Nephron progenitor cell (in vitro differentiated cells): ENCODE data around the gene GPS1.

Experiments used
- DNase-seq: peaks from one replicate; pipeline ENCODE4 v3.0.0; 2021
- H3K27ac Mint-ChIP-seq: 2 replicates; pipeline ENCODE4 v1.8.0; 2021; ENCODE audit warnings: mild to moderate bottlenecking, moderate library complexity, mixed read lengths
- H3K27me3 Mint-ChIP-seq: 2 replicates; pipeline ENCODE4 v1.8.0; 2021; ENCODE audit warnings: mild to moderate bottlenecking, low read depth, mixed read lengths; ENCODE audit not compliant: poor library complexity
- H3K36me3 Mint-ChIP-seq: 2 replicates; pipeline ENCODE4 v1.8.0; 2021; ENCODE audit warnings: low read depth, mixed read lengths
- H3K4me1 Mint-ChIP-seq: 2 replicates; pipeline ENCODE4 v1.8.0; 2021; ENCODE audit warnings: mixed read lengths
- H3K4me3 Mint-ChIP-seq: 2 replicates; pipeline ENCODE4 v1.8.0; 2021; ENCODE audit warnings: mild to moderate bottlenecking, moderate library complexity, mixed read lengths
- H3K9me3 Mint-ChIP-seq: 2 replicates; pipeline ENCODE4 v1.8.0; 2021; ENCODE audit warnings: mild to moderate bottlenecking, moderate library complexity, mixed read lengths
- CTCF ChIP-seq: fragments of 200-600 bp; sonication (generic); IDR thresholded peaks from 2 replicates; pipeline ENCODE4 v1.5.0; 2021; ENCODE audit warnings: antibody characterized with exemption

The GPS1 gene

GRCh38 chr17:82048571-82048971, 3.1 kb upstream of the GPS1 start:
- H3K36me3 Mint-ChIP-seq = peaks cover 8% of the 10 kb centered on the region
- DNase-seq = no peak
- H3K27me3 Mint-ChIP-seq = no peaks in the 10 kb centered on the region
- H3K27ac Mint-ChIP-seq = no peak overlapping the region
- no peak overlapping the region for H3K4me3 Mint-ChIP-seq
- H3K4me1 Mint-ChIP-seq = peaks cover 20% of the 10 kb centered on the region
- no peaks in the 10 kb centered on the region for H3K9me3 Mint-ChIP-seq
- TF ChIP-seq CTCF = no peak

GRCh38 chr17:82049106-82049505, 2.6 kb upstream of the GPS1 start:
- peaks cover 8% of the 10 kb centered on the region for H3K36me3 Mint-ChIP-seq
- no peaks in the 10 kb centered on the region for H3K27me3 Mint-ChIP-seq
- no peak overlapping the region for H3K4me3 Mint-ChIP-seq

GRCh38 chr17:82049521-82049971, 2.2 kb upstream of the GPS1 start:
- H3K27me3 Mint-ChIP-seq = no peaks in the 10 kb centered on the region
- H3K27ac Mint-ChIP-seq = no peak overlapping the region
- peaks cover 20% of the 10 kb centered on the region for H3K4me1 Mint-ChIP-seq
- no peak overlapping the region for H3K4me3 Mint-ChIP-seq
- H3K9me3 Mint-ChIP-seq = no peaks in the 10 kb centered on the region
- no peak for TF ChIP-seq CTCF
- peaks cover 8% of the 10 kb centered on the region for H3K36me3 Mint-ChIP-seq
- no peak for DNase-seq

More at GRCh38 chr17:82049106-82049505, 2.6 kb upstream of the GPS1 start:
- no peak for DNase-seq
- H3K4me1 Mint-ChIP-seq = peaks cover 20% of the 10 kb centered on the region
- no peaks in the 10 kb centered on the region for H3K9me3 Mint-ChIP-seq
- no peak for TF ChIP-seq CTCF
- H3K27ac Mint-ChIP-seq = no peak overlapping the region

GRCh38 chr17:82050152-82050760, 1.4 kb upstream of the GPS1 start:
- H3K4me1 Mint-ChIP-seq = peaks cover 20% of the 10 kb centered on the region
- no peaks in the 10 kb centered on the region for H3K9me3 Mint-ChIP-seq
- TF ChIP-seq CTCF = no peak
- H3K36me3 Mint-ChIP-seq = peaks cover 8% of the 10 kb centered on the region
- DNase-seq = no peak
- H3K4me3 Mint-ChIP-seq = peak overlapping the region; percentile 88
- H3K27me3 Mint-ChIP-seq = no peaks in the 10 kb centered on the region
- no peak overlapping the region for H3K27ac Mint-ChIP-seq

GRCh38 chr17:82050761-82051641, 697 bp upstream of the GPS1 start:
- no peak for DNase-seq
- H3K9me3 Mint-ChIP-seq = no peaks in the 10 kb centered on the region
- TF ChIP-seq CTCF = no peak
- no peak overlapping the region for H3K27ac Mint-ChIP-seq
- H3K36me3 Mint-ChIP-seq = peaks cover 8% of the 10 kb centered on the region
- peak overlapping the region; percentile 88 for H3K4me3 Mint-ChIP-seq
- H3K27me3 Mint-ChIP-seq = no peaks in the 10 kb centered on the region
- peaks cover 20% of the 10 kb centered on the region for H3K4me1 Mint-ChIP-seq
